Osteocyte (in vitro differentiated cells): ENCODE data around the gene RAB3D. TPM values are rescaled to one million over a fixed set of nuclear protein-coding genes. Genes with fewer than 3 reads are reported as not detected.
A peak's percentile ranks its signal among the peaks of the same experiment; 100 is the strongest.

Source experiments
- DNase-seq: peaks from one replicate; pipeline ENCODE4 v3.0.0; 2021; ENCODE audit warnings: mixed read lengths; ENCODE audit not compliant: unreplicated experiment; ENCODE audit errors: extremely low spot score
- H3K27ac Mint-ChIP-seq: one replicate; pipeline ENCODE4 v1.8.0; 2021; ENCODE audit warnings: mild to moderate bottlenecking, mixed read lengths; ENCODE audit not compliant: unreplicated experiment
- H3K27me3 Mint-ChIP-seq: one replicate; pipeline ENCODE4 v1.8.0; 2021; ENCODE audit warnings: mixed read lengths; ENCODE audit not compliant: unreplicated experiment
- H3K36me3 Mint-ChIP-seq: one replicate; pipeline ENCODE4 v1.8.0; 2021; ENCODE audit warnings: mixed read lengths; ENCODE audit not compliant: unreplicated experiment
- H3K4me1 Mint-ChIP-seq: one replicate; pipeline ENCODE4 v1.8.0; 2021; ENCODE audit warnings: mixed read lengths; ENCODE audit not compliant: unreplicated experiment
- H3K4me3 Mint-ChIP-seq: one replicate; pipeline ENCODE4 v1.8.0; 2021; ENCODE audit warnings: mild to moderate bottlenecking, moderate library complexity, mixed read lengths; ENCODE audit not compliant: unreplicated experiment
- H3K9me3 Mint-ChIP-seq: one replicate; pipeline ENCODE4 v1.8.0; 2021; ENCODE audit warnings: mixed read lengths; ENCODE audit not compliant: unreplicated experiment
- CTCF ChIP-seq: fragments of 200-600 bp; sonication (generic); IDR thresholded peaks from 2 replicates; pipeline ENCODE4 v1.5.0; 2021; ENCODE audit warnings: antibody characterized with exemption, mild to moderate bottlenecking, moderate library complexity
- total RNA-seq: library from RNA; stranded (reverse); gene quantifications from 2 replicates; pipeline ENCODE4 v1.2.1, GENCODE V29; 2021

RAB3D gene
- total RNA-seq, 1 donor from 2014 or later: 4.3 TPM

- DNase-seq: no peak
- Mint-ChIP-seq H3K9me3 (no peaks in the 10 kb centered on the region), H3K36me3 (no peaks in the 10 kb centered on the region), H3K27ac (no peak overlapping the region), H3K4me1 (peaks cover 21% of the 10 kb centered on the region), H3K4me3 (no peak overlapping the region), H3K27me3 (no peaks in the 10 kb centered on the region)
- TF ChIP-seq CTCF: no peak
Observed at GRCh38 chr19:11290256-11290655, 49.2 kb downstream of the RAB3D start.

- H3K4me3 Mint-ChIP-seq: no peak overlapping the region
Observed at GRCh38 chr19:11288349-11288748, 51.1 kb downstream of the RAB3D start.

GRCh38 chr19:11286312-11286974, 53.0 kb downstream of the RAB3D start:
- peak; percentile 53 for TF ChIP-seq CTCF
- no peaks in the 10 kb centered on the region for H3K9me3 Mint-ChIP-seq
- DNase-seq: no peak
- H3K36me3 Mint-ChIP-seq: no peaks in the 10 kb centered on the region
- no peaks in the 10 kb centered on the region for H3K27me3 Mint-ChIP-seq
- H3K27ac Mint-ChIP-seq: peak overlapping the region; percentile 58
- H3K4me1 Mint-ChIP-seq: peaks cover 30% of the 10 kb centered on the region
- no peak overlapping the region for H3K4me3 Mint-ChIP-seq

More at GRCh38 chr19:11288349-11288748, 51.1 kb downstream of the RAB3D start:
- H3K36me3 Mint-ChIP-seq: no peaks in the 10 kb centered on the region
- peak; percentile 54 for TF ChIP-seq CTCF
- H3K27me3 Mint-ChIP-seq: no peaks in the 10 kb centered on the region
- H3K27ac Mint-ChIP-seq: no peak overlapping the region
- DNase-seq: no peak
- H3K4me1 Mint-ChIP-seq: peaks cover 24% of the 10 kb centered on the region
- no peaks in the 10 kb centered on the region for H3K9me3 Mint-ChIP-seq

GRCh38 chr19:11284515-11284914, 54.9 kb downstream of the RAB3D start:
- Mint-ChIP-seq H3K27me3 (peaks cover 2% of the 10 kb centered on the region), H3K27ac (peak overlapping the region; percentile 72), H3K4me3 (no peak overlapping the region), H3K36me3 (no peaks in the 10 kb centered on the region), H3K9me3 (no peaks in the 10 kb centered on the region), H3K4me1 (peaks cover 32% of the 10 kb centered on the region)
- TF ChIP-seq CTCF: no peak
- DNase-seq: no peak

DNA sequence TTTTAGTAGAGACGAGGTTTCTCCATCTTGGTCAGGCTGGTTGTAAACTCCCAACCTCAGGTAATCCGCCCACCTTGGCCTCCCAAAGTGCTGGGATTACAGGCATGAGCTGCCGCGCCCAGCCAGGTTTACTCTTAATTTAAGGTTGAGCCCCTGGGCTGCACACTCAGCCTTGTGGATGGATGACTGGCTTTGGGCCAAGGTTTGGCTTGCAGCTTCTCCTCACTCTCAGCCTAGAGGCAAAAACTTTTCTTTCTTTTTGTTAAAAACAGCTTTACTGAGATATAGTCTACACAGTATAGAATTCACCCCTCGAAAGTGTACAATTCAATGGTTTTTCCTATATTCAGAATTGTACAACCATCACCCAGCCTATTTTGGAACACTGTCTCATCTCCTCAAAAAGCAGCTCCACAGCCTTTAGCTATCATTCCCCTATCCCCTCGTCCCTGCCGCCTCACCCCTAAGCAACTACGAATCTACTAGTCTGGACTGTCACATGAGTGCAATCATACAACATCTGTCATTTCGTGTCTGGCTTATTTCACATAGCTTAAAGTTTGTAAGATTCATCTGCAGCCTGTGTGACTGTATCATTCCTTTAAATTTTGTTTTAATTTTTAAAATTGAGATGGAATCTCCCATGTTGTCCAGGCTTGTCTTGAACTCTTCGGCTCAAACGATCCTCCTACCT, 58.0 kb downstream of the RAB3D start:
- H3K4me1 Mint-ChIP-seq: peaks cover 25% of the 10 kb centered on the region
- H3K9me3 Mint-ChIP-seq: no peaks in the 10 kb centered on the region
- no peak for TF ChIP-seq CTCF
- peaks cover 5% of the 10 kb centered on the region for H3K27me3 Mint-ChIP-seq
- no peak for DNase-seq
- no peaks in the 10 kb centered on the region for H3K36me3 Mint-ChIP-seq
- H3K27ac Mint-ChIP-seq: peak overlapping the region; percentile 1
- H3K4me3 Mint-ChIP-seq: no peak overlapping the region
